Measurements from ENCODE around the gene EFCAB14.

GRCh38 chr1:46735708-46736324 lies 16.9 kb upstream of the EFCAB14 start:
- no peak for TF ChIP-seq CUX1 (IDR thresholded peaks at IDR 0.05; ENCODE audit: insufficient replicate concordance, low read depth, low read length)
- no peak for TF ChIP-seq MAX (IDR thresholded peaks at IDR 0.05; ENCODE audit: low read depth, low read length)
- TF ChIP-seq POLR2AphosphoS5 (IDR thresholded peaks at IDR 0.05; ENCODE audit: low read length): no peak
- no peak for TF ChIP-seq NR2C2 (IDR thresholded peaks at IDR 0.05; ENCODE audit: borderline replicate concordance, control insufficient read depth, insufficient read length, low read depth)
